Measurements from ENCODE around the gene TGFBI.

TGFBI gene

DNA sequence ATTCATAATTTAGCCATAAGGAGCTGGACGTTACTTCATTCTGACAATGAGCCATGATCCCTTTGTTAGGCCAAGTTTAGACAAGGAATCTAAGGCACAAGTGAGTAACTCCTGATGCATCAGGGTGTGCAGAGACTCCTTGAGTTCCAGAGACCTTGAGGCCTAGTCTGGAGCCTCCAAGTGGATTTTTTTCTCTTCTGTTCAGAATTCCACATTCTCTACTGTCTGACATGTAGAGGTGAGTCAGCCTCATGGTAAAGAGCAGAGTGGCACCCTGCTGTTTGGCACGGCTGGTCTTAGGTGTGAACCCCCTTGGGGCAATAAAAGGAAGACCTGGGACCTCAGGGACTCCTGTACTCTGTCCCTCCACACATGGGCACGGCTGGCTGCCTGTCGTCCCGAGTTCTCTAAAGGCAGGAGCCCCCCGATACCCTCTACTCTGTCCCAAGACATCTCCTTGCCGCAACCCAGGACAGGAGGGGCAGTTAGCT, 22.0 kb upstream of the TGFBI start:
- Histone ChIP-seq H4K8ac (ENCODE audit: low read depth, low read length) (no peak overlapping the region), H2BK5ac (ENCODE audit: low read length) (no peak overlapping the region), H3K27me3 (ENCODE audit: control insufficient read depth in 3 of 3, insufficient read depth in 3 of 3, low read depth in 1 of 3, low read length in 3 of 3) (peaks cover 0 to 6% (median 0%) of the 10 kb centered on the region in 3 experiments), H2AK5ac (ENCODE audit: low read depth, low read length) (no peak overlapping the region), H3K14ac (ENCODE audit: low read length) (no peak overlapping the region), H3K4me1 (ENCODE audit: control insufficient read depth in 2 of 2, insufficient read depth in 1 of 2, low read depth in 1 of 2, low read length in 2 of 2) (no peaks in the 10 kb centered on the region), H2AFZ (ENCODE audit: low read length) (no peak overlapping the region), H3K9me3 (replicated peaks in 1 of 2; ENCODE audit: control insufficient read depth in 2 of 2, insufficient read depth in 1 of 2, low read depth in 1 of 2, low read length in 2 of 2) (no peaks in the 10 kb centered on the region), H3K4me3 (ENCODE audit: low read length in 2 of 2) (no peak overlapping the region), H4K91ac (ENCODE audit: low read depth, low read length, poor library complexity) (no peak overlapping the region), H2BK120ac (ENCODE audit: low read depth, low read length) (no peak overlapping the region), H2BK15ac (ENCODE audit: low read length) (no peak overlapping the region), H3K9ac (ENCODE audit: low read depth, low read length, poor library complexity) (no peak overlapping the region), H3K79me1 (ENCODE audit: low read depth, low read length) (no peaks in the 10 kb centered on the region), H3K36me3 (replicated peaks in 1 of 2; ENCODE audit: control insufficient read depth in 2 of 2, insufficient read depth in 2 of 2, low read length in 2 of 2) (no peaks in the 10 kb centered on the region), H3K23ac (ENCODE audit: low read depth, low read length, poor library complexity) (no peak overlapping the region), H3K4ac (ENCODE audit: low read length) (no peak overlapping the region), H3K18ac (ENCODE audit: low read length) (no peak overlapping the region), H3K4me2 (ENCODE audit: insufficient read depth, low read length, poor library complexity, severe bottlenecking) (no peak overlapping the region), H3K27ac (replicated peaks; ENCODE audit: low read length) (no peak overlapping the region), H2BK12ac (ENCODE audit: low read length) (no peak overlapping the region)
- WGBS, 2 donors (ENCODE audit: extremely low coverage in 2 of 2, insufficient read length in 2 of 2, insufficient replicate concordance in 1 of 2) = no CpG with 5 or more reads among the region's 7 CpGs
- no peak for DNase-seq (ENCODE audit: low spot score)

DNA sequence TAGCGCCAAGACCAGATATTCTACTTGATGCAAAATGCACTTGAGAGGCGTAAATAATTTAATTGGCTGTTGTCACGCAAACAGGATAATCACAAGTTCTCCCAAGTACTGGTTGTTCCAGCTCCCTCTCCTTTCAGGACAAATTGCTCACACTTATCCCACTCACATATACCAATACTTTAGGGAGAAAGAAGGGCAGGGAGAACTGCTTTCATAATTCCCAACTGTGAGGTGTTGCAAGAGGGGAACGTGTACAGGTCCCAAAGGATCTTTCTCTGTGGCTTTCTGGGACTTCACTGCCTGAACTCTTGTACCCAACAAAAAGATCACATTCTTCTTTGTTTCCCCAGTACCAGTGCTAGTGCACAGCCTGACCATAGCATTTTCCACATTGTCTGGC, 21.5 kb upstream of the TGFBI start:
- Histone ChIP-seq H3K18ac (ENCODE audit: low read length) (no peak overlapping the region), H2BK120ac (ENCODE audit: low read depth, low read length) (no peak overlapping the region), H3K4me2 (ENCODE audit: insufficient read depth, low read length, poor library complexity, severe bottlenecking) (no peak overlapping the region), H3K4ac (ENCODE audit: low read length) (no peak overlapping the region), H3K27me3 (ENCODE audit: control insufficient read depth in 3 of 3, insufficient read depth in 3 of 3, low read depth in 1 of 3, low read length in 3 of 3) (peaks cover 0 to 6% (median 0%) of the 10 kb centered on the region in 3 experiments), H3K4me1 (ENCODE audit: control insufficient read depth in 2 of 2, insufficient read depth in 1 of 2, low read depth in 1 of 2, low read length in 2 of 2) (no peaks in the 10 kb centered on the region), H4K91ac (ENCODE audit: low read depth, low read length, poor library complexity) (no peak overlapping the region), H2BK5ac (ENCODE audit: low read length) (no peak overlapping the region), H3K9me3 (replicated peaks in 1 of 2; ENCODE audit: control insufficient read depth in 2 of 2, insufficient read depth in 1 of 2, low read depth in 1 of 2, low read length in 2 of 2) (no peaks in the 10 kb centered on the region), H3K14ac (ENCODE audit: low read length) (no peak overlapping the region), H2AFZ (ENCODE audit: low read length) (no peak overlapping the region), H3K23ac (ENCODE audit: low read depth, low read length, poor library complexity) (no peak overlapping the region), H3K79me1 (ENCODE audit: low read depth, low read length) (no peaks in the 10 kb centered on the region), H2BK12ac (ENCODE audit: low read length) (no peak overlapping the region), H2BK15ac (ENCODE audit: low read length) (no peak overlapping the region), H3K27ac (replicated peaks; ENCODE audit: low read length) (no peak overlapping the region), H2AK5ac (ENCODE audit: low read depth, low read length) (no peak overlapping the region), H3K9ac (ENCODE audit: low read depth, low read length, poor library complexity) (no peak overlapping the region), H3K4me3 (ENCODE audit: low read length in 2 of 2) (no peak overlapping the region), H4K8ac (ENCODE audit: low read depth, low read length) (no peak overlapping the region), H3K36me3 (replicated peaks in 1 of 2; ENCODE audit: control insufficient read depth in 2 of 2, insufficient read depth in 2 of 2, low read length in 2 of 2) (no peaks in the 10 kb centered on the region)
- WGBS, 2 donors (ENCODE audit: extremely low coverage in 2 of 2, insufficient read length in 2 of 2, insufficient replicate concordance in 1 of 2) = no CpG with 5 or more reads among the region's 4 CpGs
- DNase-seq (ENCODE audit: low spot score) = no peak

DNA sequence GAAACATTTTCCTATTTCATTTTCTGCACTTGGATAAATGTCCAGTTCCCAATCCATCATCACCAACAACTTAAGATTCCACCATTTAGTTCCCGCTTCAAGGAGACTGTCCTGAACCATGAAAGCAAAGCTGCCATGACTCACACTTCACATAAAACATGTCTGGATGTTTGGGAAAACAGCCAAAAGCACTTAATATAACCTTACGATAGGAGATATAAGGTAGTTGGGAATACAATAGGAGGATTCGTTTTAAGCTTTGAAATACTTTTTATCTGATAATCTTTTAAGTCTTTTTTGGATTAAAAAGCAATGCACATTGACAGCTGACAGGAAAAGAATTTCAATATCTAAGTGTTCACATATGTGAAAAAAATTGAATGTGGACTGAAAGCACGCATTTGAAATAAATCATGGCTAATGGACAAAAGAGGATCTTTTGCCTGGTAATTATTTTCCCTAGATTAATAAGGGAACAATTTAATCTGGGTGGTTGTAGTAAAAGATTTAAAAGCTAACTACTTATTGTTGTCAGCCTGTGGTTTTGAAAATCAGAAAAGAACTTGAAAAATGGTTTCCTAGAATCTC, 17.3 kb upstream of the TGFBI start:
- Histone ChIP-seq H4K91ac (ENCODE audit: low read depth, low read length, poor library complexity) (no peak overlapping the region), H3K79me1 (ENCODE audit: low read depth, low read length) (no peaks in the 10 kb centered on the region), H2BK120ac (ENCODE audit: low read depth, low read length) (no peak overlapping the region), H3K27me3 (ENCODE audit: control insufficient read depth in 3 of 3, insufficient read depth in 3 of 3, low read depth in 1 of 3, low read length in 3 of 3) (peaks cover 0 to 3% (median 0%) of the 10 kb centered on the region in 3 experiments), H3K4me1 (ENCODE audit: control insufficient read depth in 2 of 2, insufficient read depth in 1 of 2, low read depth in 1 of 2, low read length in 2 of 2) (no peaks in the 10 kb centered on the region), H2BK12ac (ENCODE audit: low read length) (no peak overlapping the region), H3K36me3 (replicated peaks in 1 of 2; ENCODE audit: control insufficient read depth in 2 of 2, insufficient read depth in 2 of 2, low read length in 2 of 2) (no peaks in the 10 kb centered on the region), H3K9ac (ENCODE audit: low read depth, low read length, poor library complexity) (no peak overlapping the region), H3K4me3 (ENCODE audit: low read length in 2 of 2) (no peak overlapping the region), H2AFZ (ENCODE audit: low read length) (no peak overlapping the region), H4K8ac (ENCODE audit: low read depth, low read length) (no peak overlapping the region), H2BK5ac (ENCODE audit: low read length) (no peak overlapping the region), H3K4ac (ENCODE audit: low read length) (no peak overlapping the region), H3K27ac (replicated peaks; ENCODE audit: low read length) (no peak overlapping the region), H3K4me2 (ENCODE audit: insufficient read depth, low read length, poor library complexity, severe bottlenecking) (no peak overlapping the region), H3K23ac (ENCODE audit: low read depth, low read length, poor library complexity) (no peak overlapping the region), H2AK5ac (ENCODE audit: low read depth, low read length) (no peak overlapping the region), H3K18ac (ENCODE audit: low read length) (no peak overlapping the region), H2BK15ac (ENCODE audit: low read length) (no peak overlapping the region), H3K14ac (ENCODE audit: low read length) (no peak overlapping the region), H3K9me3 (replicated peaks in 1 of 2; ENCODE audit: control insufficient read depth in 2 of 2, insufficient read depth in 1 of 2, low read depth in 1 of 2, low read length in 2 of 2) (no peaks in the 10 kb centered on the region)
- WGBS, 2 donors (ENCODE audit: extremely low coverage in 2 of 2, insufficient read length in 2 of 2, insufficient replicate concordance in 1 of 2) = no CpG with 5 or more reads among the region's 4 CpGs
- DNase-seq (ENCODE audit: low spot score) = no peak

DNA sequence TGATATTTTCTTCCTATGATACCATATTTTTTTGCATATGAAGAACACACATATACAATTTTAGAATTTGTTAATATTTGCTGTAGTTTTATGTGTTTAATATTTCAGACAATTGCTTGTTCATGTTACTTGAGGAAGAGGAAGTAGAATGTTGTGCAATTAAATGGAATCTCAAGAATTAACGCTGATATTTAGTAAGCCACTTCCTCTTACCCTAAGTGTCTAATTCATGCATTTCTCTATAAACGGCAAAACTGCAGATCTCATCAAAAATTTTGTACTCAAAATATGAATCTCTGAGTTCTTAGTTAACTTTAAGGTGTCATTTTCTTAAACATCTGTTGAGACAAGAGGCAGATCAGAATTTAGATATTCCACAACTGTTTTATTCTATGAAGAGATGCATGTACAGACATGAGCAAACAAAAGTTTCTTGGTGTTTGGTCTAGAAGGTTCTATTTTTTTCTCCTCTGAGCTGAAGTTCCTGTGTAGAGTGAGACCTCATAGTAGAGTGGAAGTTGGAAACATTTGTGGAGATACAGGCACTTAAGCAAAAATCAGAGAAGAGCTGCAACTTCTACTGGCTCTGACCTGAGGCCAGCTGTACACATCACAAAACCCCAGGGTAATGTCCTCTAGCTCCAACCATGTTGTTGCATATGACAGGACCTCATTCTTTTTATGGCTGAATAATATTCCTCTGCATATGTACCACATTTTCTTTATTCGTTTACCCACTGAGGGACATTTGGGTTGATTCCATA, 16.6 kb upstream of the TGFBI start:
- H3K4me1 ChIP-seq (ENCODE audit: control insufficient read depth in 2 of 2, insufficient read depth in 1 of 2, low read depth in 1 of 2, low read length in 2 of 2) = no peaks in the 10 kb centered on the region
- H3K9ac ChIP-seq (ENCODE audit: low read depth, low read length, poor library complexity) = no peak overlapping the region
- no CpG with 5 or more reads among the region's 3 CpGs for WGBS, 2 donors (ENCODE audit: extremely low coverage in 2 of 2, insufficient read length in 2 of 2, insufficient replicate concordance in 1 of 2)
- no peaks in the 10 kb centered on the region for H3K79me1 ChIP-seq (ENCODE audit: low read depth, low read length)
- no peak overlapping the region for H2AFZ ChIP-seq (ENCODE audit: low read length)
- H4K8ac ChIP-seq (ENCODE audit: low read depth, low read length) = no peak overlapping the region
- DNase-seq (ENCODE audit: low spot score) = no peak
- H3K27me3 ChIP-seq (ENCODE audit: control insufficient read depth in 3 of 3, insufficient read depth in 3 of 3, low read depth in 1 of 3, low read length in 3 of 3) = peaks cover 0 to 3% (median 0%) of the 10 kb centered on the region in 3 experiments
- no peak overlapping the region for H2BK12ac ChIP-seq (ENCODE audit: low read length)
- H3K14ac ChIP-seq (ENCODE audit: low read length) = no peak overlapping the region
- no peak overlapping the region for H2BK5ac ChIP-seq (ENCODE audit: low read length)
- H3K4me3 ChIP-seq (ENCODE audit: low read length in 2 of 2) = no peak overlapping the region
- H2AK5ac ChIP-seq (ENCODE audit: low read depth, low read length) = no peak overlapping the region
- no peak overlapping the region for H3K4ac ChIP-seq (ENCODE audit: low read length)
- H3K23ac ChIP-seq (ENCODE audit: low read depth, low read length, poor library complexity) = no peak overlapping the region
- H3K27ac ChIP-seq (replicated peaks; ENCODE audit: low read length) = no peak overlapping the region
- no peaks in the 10 kb centered on the region for H3K36me3 ChIP-seq (replicated peaks in 1 of 2; ENCODE audit: control insufficient read depth in 2 of 2, insufficient read depth in 2 of 2, low read length in 2 of 2)
- no peak overlapping the region for H2BK120ac ChIP-seq (ENCODE audit: low read depth, low read length)
- no peak overlapping the region for H3K18ac ChIP-seq (ENCODE audit: low read length)
- no peak overlapping the region for H2BK15ac ChIP-seq (ENCODE audit: low read length)
- H3K4me2 ChIP-seq (ENCODE audit: insufficient read depth, low read length, poor library complexity, severe bottlenecking) = no peak overlapping the region
- no peaks in the 10 kb centered on the region for H3K9me3 ChIP-seq (replicated peaks in 1 of 2; ENCODE audit: control insufficient read depth in 2 of 2, insufficient read depth in 1 of 2, low read depth in 1 of 2, low read length in 2 of 2)
- H4K91ac ChIP-seq (ENCODE audit: low read depth, low read length, poor library complexity) = no peak overlapping the region
